ENCODE results near the gene SRSF6.
"Not testable (repeated sequence)": the region's sequence is repeated elsewhere in the genome, so short reads cannot be mapped to it uniquely, and the experiment has no call there.

The SRSF6 gene

DNA sequence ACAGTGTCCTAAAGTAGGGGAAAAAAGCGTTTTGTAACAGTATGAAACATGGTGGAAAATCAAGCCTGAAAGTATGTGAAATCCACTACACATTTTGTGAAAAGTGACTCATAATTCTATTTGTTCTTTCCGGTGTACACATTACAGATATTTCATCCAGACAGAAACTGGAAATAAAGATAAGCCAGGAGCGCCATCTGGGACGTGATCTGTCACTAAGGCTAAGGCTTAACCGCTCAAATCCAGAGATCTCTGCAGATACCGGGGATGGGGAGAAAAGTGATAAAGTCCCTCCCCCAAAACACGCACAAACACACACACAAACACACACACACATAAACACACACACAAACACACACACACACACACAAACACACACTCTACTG, 26.6 kb upstream of the SRSF6 start:
- Histone ChIP-seq H3K36me3 (ENCODE audit: control insufficient read depth, insufficient read depth, low read length) (no peaks in the 10 kb centered on the region), H3K4me3 (ENCODE audit: insufficient read depth, low read depth, low read length, poor library complexity, severe bottlenecking) (no peak overlapping the region), H3K27ac (ENCODE audit: insufficient read depth, low read length, poor library complexity, severe bottlenecking) (no peak overlapping the region), H3K27me3 (replicated peaks; ENCODE audit: control insufficient read depth, insufficient read depth, low read length, poor library complexity, severe bottlenecking) (peaks cover under 1% of the 10 kb centered on the region), H3K4me1 (ENCODE audit: control insufficient read depth, insufficient read depth, low read length, poor library complexity, severe bottlenecking) (no peaks in the 10 kb centered on the region), H3K9me3 (ENCODE audit: control insufficient read depth, low read length) (no peaks in the 10 kb centered on the region)
- DNase-seq: no peak

DNA sequence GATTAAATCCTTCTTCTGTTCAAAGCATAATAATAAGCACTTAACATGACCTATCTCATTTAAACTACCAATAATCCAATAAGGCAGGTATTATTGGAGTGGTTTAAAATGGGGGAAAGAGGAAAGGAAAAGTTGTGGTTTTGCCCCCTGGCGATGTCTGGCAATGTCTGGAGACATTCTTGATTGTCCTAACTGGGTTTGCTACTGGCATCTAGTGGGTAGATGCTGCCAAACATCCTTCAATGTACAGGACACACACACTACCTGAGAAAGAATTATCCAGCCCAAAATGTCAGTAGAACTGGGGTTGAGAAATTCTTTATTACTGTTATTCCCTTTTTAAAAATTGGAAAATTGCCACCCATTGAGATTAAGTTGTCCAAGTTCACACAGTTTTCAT, 25.2 kb upstream of the SRSF6 start:
- H3K4me3 ChIP-seq (ENCODE audit: insufficient read depth, low read depth, low read length, poor library complexity, severe bottlenecking): no peak overlapping the region
- no peaks in the 10 kb centered on the region for H3K9me3 ChIP-seq (ENCODE audit: control insufficient read depth, low read length)
- H3K4me1 ChIP-seq (ENCODE audit: control insufficient read depth, insufficient read depth, low read length, poor library complexity, severe bottlenecking): no peaks in the 10 kb centered on the region
- no peaks in the 10 kb centered on the region for H3K36me3 ChIP-seq (ENCODE audit: control insufficient read depth, insufficient read depth, low read length)
- H3K27me3 ChIP-seq (replicated peaks; ENCODE audit: control insufficient read depth, insufficient read depth, low read length, poor library complexity, severe bottlenecking): peaks cover 4% of the 10 kb centered on the region
- no peak for DNase-seq
- H3K27ac ChIP-seq (ENCODE audit: insufficient read depth, low read length, poor library complexity, severe bottlenecking): no peak overlapping the region

DNA sequence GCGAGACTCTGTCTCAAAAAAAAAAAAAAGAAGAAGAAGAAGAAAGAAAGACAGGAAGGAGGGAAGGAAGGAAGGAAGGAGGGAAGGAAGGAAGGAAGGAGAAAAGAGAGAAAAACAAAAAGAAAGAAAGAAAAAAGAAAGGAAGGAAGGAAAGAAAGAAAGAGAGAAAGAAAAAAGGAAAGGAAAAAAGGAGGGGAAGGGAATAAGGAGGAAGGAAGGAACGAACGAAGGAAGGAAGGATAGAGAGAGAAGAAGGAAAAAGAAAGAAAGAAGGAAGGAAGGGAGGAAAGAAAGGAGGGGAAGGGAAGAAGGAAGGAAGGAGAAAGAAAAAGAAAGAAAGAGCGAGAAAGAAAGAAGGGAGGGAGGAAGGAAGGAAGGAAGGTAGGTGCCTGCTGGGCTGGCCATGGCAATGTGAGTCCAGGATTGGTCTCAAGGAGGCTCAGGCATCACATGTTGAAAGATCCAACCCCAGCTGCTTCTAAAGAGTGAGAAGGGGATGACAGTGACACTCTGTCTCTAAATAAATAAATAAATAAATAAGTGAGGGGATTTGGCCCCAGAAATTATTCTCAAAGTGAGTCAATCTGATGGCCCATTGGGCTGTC, 24.3 kb upstream of the SRSF6 start:
- Histone ChIP-seq H3K36me3 (ENCODE audit: control insufficient read depth, insufficient read depth, low read length) (no peaks in the 10 kb centered on the region), H3K27me3 (replicated peaks; ENCODE audit: control insufficient read depth, insufficient read depth, low read length, poor library complexity, severe bottlenecking) (peaks cover 4% of the 10 kb centered on the region)
- DNase-seq: no peak

DNA sequence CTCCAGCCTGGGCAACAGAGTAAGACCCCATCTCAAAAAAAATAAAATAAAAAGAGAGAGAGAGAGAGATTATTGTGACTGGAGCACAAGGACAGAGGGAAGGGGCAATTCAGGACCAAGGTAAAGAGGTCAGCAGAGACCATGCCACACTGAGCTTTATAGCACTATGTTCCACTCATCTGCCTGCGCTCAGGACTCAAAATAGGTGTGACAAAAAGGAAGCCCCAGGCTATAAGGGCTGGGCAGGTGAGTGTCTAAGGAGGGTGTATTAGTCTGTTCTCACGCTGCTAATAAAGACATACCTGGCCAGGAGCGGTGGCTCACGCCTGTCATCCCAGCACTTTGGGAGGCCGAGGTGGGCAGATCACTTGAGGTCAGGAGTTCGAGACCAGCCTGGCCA, 23.1 kb upstream of the SRSF6 start:
- Histone ChIP-seq H3K27ac (ENCODE audit: insufficient read depth, low read length, poor library complexity, severe bottlenecking) (no peak overlapping the region), H3K27me3 (replicated peaks; ENCODE audit: control insufficient read depth, insufficient read depth, low read length, poor library complexity, severe bottlenecking) (peaks cover 4% of the 10 kb centered on the region)

More for the DNA sequence above, 24.3 kb upstream of the SRSF6 start:
- no peak overlapping the region for H3K27ac ChIP-seq (ENCODE audit: insufficient read depth, low read length, poor library complexity, severe bottlenecking)
- no peaks in the 10 kb centered on the region for H3K4me1 ChIP-seq (ENCODE audit: control insufficient read depth, insufficient read depth, low read length, poor library complexity, severe bottlenecking)
- no peaks in the 10 kb centered on the region for H3K9me3 ChIP-seq (ENCODE audit: control insufficient read depth, low read length)
- H3K4me3 ChIP-seq (ENCODE audit: insufficient read depth, low read depth, low read length, poor library complexity, severe bottlenecking): no peak overlapping the region

DNA sequence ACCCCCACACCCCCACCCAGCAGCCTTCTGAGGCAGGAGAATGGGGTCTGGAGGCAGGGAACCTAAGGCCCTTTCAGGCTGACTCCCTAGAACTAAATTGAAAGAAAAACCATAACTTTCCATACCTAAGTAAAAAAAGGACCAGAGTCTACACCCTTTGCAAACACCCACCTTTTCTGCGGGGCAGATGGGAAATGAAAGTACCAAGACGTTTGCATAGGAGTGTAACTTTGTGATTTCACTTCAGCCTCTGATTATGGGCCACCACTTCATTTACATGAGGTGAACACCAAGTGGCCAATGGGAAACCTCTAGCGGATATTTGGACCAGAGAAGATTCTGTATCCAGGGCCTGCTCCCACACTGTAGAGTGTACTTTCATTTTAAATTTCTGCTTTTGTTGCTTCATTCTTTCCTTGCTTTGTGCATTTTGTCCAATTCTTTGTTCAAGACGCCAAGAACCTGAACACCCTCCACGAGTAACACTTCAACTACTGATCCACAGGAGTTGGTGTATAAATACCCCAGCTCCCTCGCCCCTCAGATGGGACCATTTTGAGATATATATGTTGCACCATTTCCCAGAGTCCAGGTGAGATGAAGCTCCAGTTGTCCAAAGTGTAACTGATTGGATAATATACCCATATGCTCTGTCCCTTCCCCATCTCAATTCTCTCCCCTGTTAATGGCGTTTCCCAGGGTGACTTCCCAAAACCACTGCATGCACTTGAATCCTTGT, 18.9 kb upstream of the SRSF6 start:
- H3K36me3 ChIP-seq (ENCODE audit: control insufficient read depth, insufficient read depth, low read length): no peaks in the 10 kb centered on the region
- no peak overlapping the region for H3K27ac ChIP-seq (ENCODE audit: insufficient read depth, low read length, poor library complexity, severe bottlenecking)
- peaks cover 8% of the 10 kb centered on the region for H3K27me3 ChIP-seq (replicated peaks; ENCODE audit: control insufficient read depth, insufficient read depth, low read length, poor library complexity, severe bottlenecking)
- H3K4me3 ChIP-seq (ENCODE audit: insufficient read depth, low read depth, low read length, poor library complexity, severe bottlenecking): no peak overlapping the region
- DNase-seq: no peak
- no peaks in the 10 kb centered on the region for H3K4me1 ChIP-seq (ENCODE audit: control insufficient read depth, insufficient read depth, low read length, poor library complexity, severe bottlenecking)
- no peaks in the 10 kb centered on the region for H3K9me3 ChIP-seq (ENCODE audit: control insufficient read depth, low read length)

More for the DNA sequence above, 23.1 kb upstream of the SRSF6 start:
- Histone ChIP-seq H3K4me1 (ENCODE audit: control insufficient read depth, insufficient read depth, low read length, poor library complexity, severe bottlenecking) (no peaks in the 10 kb centered on the region), H3K36me3 (ENCODE audit: control insufficient read depth, insufficient read depth, low read length) (no peaks in the 10 kb centered on the region), H3K4me3 (ENCODE audit: insufficient read depth, low read depth, low read length, poor library complexity, severe bottlenecking) (no peak overlapping the region), H3K9me3 (ENCODE audit: control insufficient read depth, low read length) (no peaks in the 10 kb centered on the region)
- no peak for DNase-seq

DNA sequence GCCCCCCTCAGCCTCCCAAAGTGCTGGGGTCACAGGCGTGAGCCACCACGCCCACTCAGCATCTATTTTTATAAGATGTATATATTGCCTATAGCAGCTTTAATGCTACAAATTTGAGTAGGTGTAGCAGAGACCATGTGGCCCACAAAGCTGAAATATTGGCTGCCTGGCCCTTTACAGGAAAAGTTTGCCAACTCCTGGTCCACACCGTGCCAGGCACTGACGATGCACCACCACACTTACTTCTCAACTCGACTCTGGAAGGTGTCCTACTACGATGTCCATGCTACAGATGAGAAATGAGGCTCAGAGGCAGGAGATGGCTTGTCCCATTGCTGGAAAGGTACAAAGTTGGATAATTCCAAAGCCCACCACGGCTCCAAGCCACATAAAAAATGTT, 17.2 kb upstream of the SRSF6 start:
- no peaks in the 10 kb centered on the region for H3K36me3 ChIP-seq (ENCODE audit: control insufficient read depth, insufficient read depth, low read length)
- H3K4me1 ChIP-seq (ENCODE audit: control insufficient read depth, insufficient read depth, low read length, poor library complexity, severe bottlenecking): no peaks in the 10 kb centered on the region
- no peak overlapping the region for H3K4me3 ChIP-seq (ENCODE audit: insufficient read depth, low read depth, low read length, poor library complexity, severe bottlenecking)
- peaks cover 8% of the 10 kb centered on the region for H3K27me3 ChIP-seq (replicated peaks; ENCODE audit: control insufficient read depth, insufficient read depth, low read length, poor library complexity, severe bottlenecking)
- H3K27ac ChIP-seq (ENCODE audit: insufficient read depth, low read length, poor library complexity, severe bottlenecking): no peak overlapping the region
- no peaks in the 10 kb centered on the region for H3K9me3 ChIP-seq (ENCODE audit: control insufficient read depth, low read length)
- DNase-seq: no peak

DNA sequence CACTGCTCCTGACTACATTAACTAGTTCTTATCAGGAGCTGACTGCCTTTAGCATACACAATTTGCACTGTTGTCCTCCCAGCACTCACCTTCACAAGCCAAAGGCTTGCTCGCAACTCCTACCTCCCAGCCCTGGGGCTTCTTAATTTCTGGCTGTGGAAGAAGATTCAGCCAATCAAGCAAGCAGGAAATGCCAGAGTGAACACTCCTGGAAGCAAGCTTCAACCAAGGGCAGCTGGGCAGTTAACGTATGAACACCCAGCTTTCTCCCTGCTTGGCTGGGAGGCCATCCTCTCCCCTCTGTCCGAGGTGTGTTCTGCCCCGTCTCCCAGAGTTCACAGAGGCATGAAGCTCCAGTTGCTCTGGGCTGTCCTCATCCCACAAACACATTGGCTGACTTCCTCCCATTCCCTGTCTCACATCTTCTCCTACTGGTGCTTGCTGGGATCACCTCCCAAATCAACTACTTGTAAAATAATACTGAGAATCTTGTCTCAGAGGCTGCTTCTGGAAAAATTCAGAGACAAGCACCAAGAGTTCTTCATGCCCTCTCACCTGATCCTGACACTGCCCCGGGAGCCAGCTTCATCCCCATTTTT, 15.3 kb upstream of the SRSF6 start:
- H3K4me3 ChIP-seq (ENCODE audit: insufficient read depth, low read depth, low read length, poor library complexity, severe bottlenecking): no peak overlapping the region
- H3K27ac ChIP-seq (ENCODE audit: insufficient read depth, low read length, poor library complexity, severe bottlenecking): no peak overlapping the region
- H3K4me1 ChIP-seq (ENCODE audit: control insufficient read depth, insufficient read depth, low read length, poor library complexity, severe bottlenecking): no peaks in the 10 kb centered on the region
- peaks cover 4% of the 10 kb centered on the region for H3K27me3 ChIP-seq (replicated peaks; ENCODE audit: control insufficient read depth, insufficient read depth, low read length, poor library complexity, severe bottlenecking)
- no peak for DNase-seq
- no peaks in the 10 kb centered on the region for H3K36me3 ChIP-seq (ENCODE audit: control insufficient read depth, insufficient read depth, low read length)
- H3K9me3 ChIP-seq (ENCODE audit: control insufficient read depth, low read length): no peaks in the 10 kb centered on the region

DNA sequence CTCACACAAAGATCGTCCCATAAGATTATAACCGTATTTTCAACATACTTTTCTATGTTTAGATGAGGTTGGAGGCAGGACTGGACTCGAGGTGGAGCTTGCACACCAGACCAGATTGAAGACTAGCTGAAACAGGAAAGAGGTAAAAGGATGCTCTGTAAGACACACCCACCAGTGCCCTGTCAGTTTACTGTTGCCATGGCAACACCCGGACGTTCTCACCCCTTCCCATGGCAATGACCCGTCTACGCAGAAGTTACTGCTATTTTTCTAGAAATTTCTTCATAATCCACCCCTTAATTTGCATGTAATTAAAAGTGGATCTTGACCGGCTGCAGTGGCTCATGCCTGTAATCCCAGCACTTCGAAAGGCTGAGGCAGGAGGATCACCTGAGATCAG, 13.6 kb upstream of the SRSF6 start:
- Histone ChIP-seq H3K36me3 (ENCODE audit: control insufficient read depth, insufficient read depth, low read length) (no peaks in the 10 kb centered on the region), H3K4me3 (ENCODE audit: insufficient read depth, low read depth, low read length, poor library complexity, severe bottlenecking) (no peak overlapping the region), H3K27ac (ENCODE audit: insufficient read depth, low read length, poor library complexity, severe bottlenecking) (no peak overlapping the region), H3K27me3 (replicated peaks; ENCODE audit: control insufficient read depth, insufficient read depth, low read length, poor library complexity, severe bottlenecking) (peaks cover 4% of the 10 kb centered on the region), H3K4me1 (ENCODE audit: control insufficient read depth, insufficient read depth, low read length, poor library complexity, severe bottlenecking) (peaks cover 4% of the 10 kb centered on the region), H3K9me3 (ENCODE audit: control insufficient read depth, low read length) (no peaks in the 10 kb centered on the region)
- no peak for DNase-seq

DNA sequence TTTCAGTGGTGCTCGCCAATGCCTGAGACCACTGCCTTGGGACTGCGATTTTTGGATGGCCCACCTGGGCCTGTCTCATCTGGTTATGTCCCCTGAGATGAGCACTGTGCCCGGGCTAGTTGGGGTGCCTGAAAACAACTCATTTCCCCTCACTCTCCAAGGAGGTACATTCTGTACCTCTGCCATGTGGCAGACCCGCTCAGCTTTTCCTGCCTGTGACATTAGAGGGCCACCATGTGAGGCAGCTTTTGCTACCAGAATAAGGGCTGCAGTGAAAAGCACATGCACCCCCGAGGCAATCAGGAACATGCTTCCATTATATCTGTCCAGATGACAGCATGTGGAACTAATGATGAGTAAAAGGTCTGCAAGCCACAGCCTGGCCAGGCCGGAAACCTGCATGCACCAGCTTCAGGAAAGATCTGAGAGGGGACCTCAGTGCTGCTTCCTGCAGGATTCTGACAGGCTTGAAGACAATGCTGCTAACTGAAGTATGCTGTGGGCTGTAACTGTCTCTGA, 11.3 kb upstream of the SRSF6 start:
- Histone ChIP-seq H3K9me3 (ENCODE audit: control insufficient read depth, low read length) (no peaks in the 10 kb centered on the region), H3K4me1 (ENCODE audit: control insufficient read depth, insufficient read depth, low read length, poor library complexity, severe bottlenecking) (peaks cover 4% of the 10 kb centered on the region), H3K27me3 (replicated peaks; ENCODE audit: control insufficient read depth, insufficient read depth, low read length, poor library complexity, severe bottlenecking) (peaks cover under 1% of the 10 kb centered on the region), H3K27ac (ENCODE audit: insufficient read depth, low read length, poor library complexity, severe bottlenecking) (no peak overlapping the region), H3K36me3 (ENCODE audit: control insufficient read depth, insufficient read depth, low read length) (no peaks in the 10 kb centered on the region), H3K4me3 (ENCODE audit: insufficient read depth, low read depth, low read length, poor library complexity, severe bottlenecking) (no peak overlapping the region)
- no peak for DNase-seq

DNA sequence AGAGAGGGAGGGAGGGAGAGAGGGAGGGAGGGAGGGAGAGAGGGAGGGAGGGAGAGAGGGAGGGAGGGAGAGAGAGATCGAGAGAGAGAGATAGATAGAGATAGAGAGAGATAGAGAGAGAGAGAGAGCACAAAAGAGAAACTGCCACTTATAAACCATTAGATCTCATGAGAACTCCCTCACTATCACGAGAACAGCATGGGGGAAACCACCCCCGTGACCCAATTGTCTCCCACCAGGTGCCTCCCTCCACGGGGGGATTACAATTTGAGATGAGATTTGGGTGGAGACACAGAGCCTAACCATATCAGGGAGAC, 9.3 kb upstream of the SRSF6 start:
- not testable (repeated sequence) for H3K9me3 ChIP-seq (ENCODE audit: control insufficient read depth, low read length); H3K36me3 ChIP-seq (ENCODE audit: control insufficient read depth, insufficient read depth, low read length); DNase-seq; H3K4me3 ChIP-seq (ENCODE audit: insufficient read depth, low read depth, low read length, poor library complexity, severe bottlenecking); H3K27ac ChIP-seq (ENCODE audit: insufficient read depth, low read length, poor library complexity, severe bottlenecking); H3K4me1 ChIP-seq (ENCODE audit: control insufficient read depth, insufficient read depth, low read length, poor library complexity, severe bottlenecking); H3K27me3 ChIP-seq (replicated peaks; ENCODE audit: control insufficient read depth, insufficient read depth, low read length, poor library complexity, severe bottlenecking)
